CD4-positive, alpha-beta T cell (primary cell): ENCODE measurements around the gene C5orf47. TPM values are rescaled to one million over a fixed set of nuclear protein-coding genes. Genes with fewer than 3 reads are reported as not detected.

ENCODE experiments used
- ATAC-seq: fragments of 200-7000 bp; cut with Tn5 transposase; one replicate; pipeline ENCODE4 v1.10.0; 2022; ENCODE audit warnings: mild to moderate bottlenecking; ENCODE audit not compliant: poor library complexity
- CTCF ChIA-PET: fragments of 350-600 bp; sonication (Branson Sonifier 250); formaldehyde crosslinking; loops from one replicate; lab custom pipeline; 2021; ENCODE audit warnings: antibody characterized with exemption, inconsistent platforms; lab: Charles Lee
- POLR2A ChIA-PET: fragments of 350-600 bp; sonication (Branson Sonifier 250); formaldehyde crosslinking; loops from one replicate; lab custom pipeline; 2021; ENCODE audit warnings: antibody characterized with exemption, inconsistent platforms; lab: Charles Lee
- DNase-seq, 14 experiments: peaks; one replicate each; pipeline ENCODE4 v3.0.0-alpha.2; 2013 to 2020; ENCODE audit warnings: mixed read lengths in 2 of 14
- H3K27ac ChIP-seq, 2 donors: one replicate each; pipeline versions ENCODE4 v1.5.1 to v1.7.0; 2013; ENCODE audit warnings: low read length in 2 of 2, low read depth in 1 of 2, mild to moderate bottlenecking in 1 of 2
- H3K27me3 ChIP-seq, 2 experiments: 1 replicate in 1 of 2; 2 replicates in 1 of 2; pipeline versions ENCODE4 v1.6.1 to v1.7.0; 2013; ENCODE audit warnings: low read length in 2 of 2, control low read depth in 1 of 2, mild to moderate bottlenecking in 1 of 2, moderate library complexity in 1 of 2; ENCODE audit not compliant: insufficient read depth in 2 of 2, control insufficient read depth in 1 of 2
- H3K36me3 ChIP-seq: one replicate; pipeline ENCODE4 v1.6.1; 2013; ENCODE audit warnings: low read length, control low read depth; ENCODE audit not compliant: insufficient read depth
- H3K4me1 ChIP-seq: one replicate; pipeline ENCODE4 v1.6.1; 2013; ENCODE audit warnings: low read length, control low read depth; ENCODE audit not compliant: insufficient read depth
- H3K4me3 ChIP-seq: one replicate; pipeline ENCODE4 v1.5.1; 2013; ENCODE audit warnings: mild to moderate bottlenecking, low read length, moderate library complexity
- H3K9me3 ChIP-seq, 2 experiments: 1 replicate in 1 of 2; 2 replicates in 1 of 2; pipeline versions ENCODE4 v1.6.1 to v1.7.0; 2013; ENCODE audit warnings: low read length in 2 of 2, mild to moderate bottlenecking in 2 of 2, control low read depth in 1 of 2, moderate library complexity in 1 of 2; ENCODE audit not compliant: control insufficient read depth in 1 of 2, insufficient read depth in 1 of 2
- H3K27ac Mint-ChIP-seq: one replicate; pipeline ENCODE4 v1.8.0; 2020; ENCODE audit warnings: mixed read lengths
- H3K27me3 Mint-ChIP-seq: one replicate; pipeline ENCODE4 v1.8.0; 2021; ENCODE audit warnings: mixed read lengths
- H3K36me3 Mint-ChIP-seq: one replicate; pipeline ENCODE4 v1.8.0; 2021; ENCODE audit warnings: low read depth, mixed read lengths
- H3K4me1 Mint-ChIP-seq: one replicate; pipeline ENCODE4 v1.8.0; 2021; ENCODE audit warnings: low read depth, mixed read lengths
- H3K4me3 Mint-ChIP-seq: one replicate; pipeline ENCODE4 v1.8.0; 2020; ENCODE audit warnings: mild to moderate bottlenecking, mixed read lengths
- H3K9me3 Mint-ChIP-seq: one replicate; pipeline ENCODE4 v1.8.0; 2020; ENCODE audit warnings: mixed read lengths
- intact Hi-C, 2 experiments: fragments of 100-400 bp; cut with DNase I in 1 of 2; cut with micrococcal nuclease in 1 of 2; formaldehyde crosslinking; loops; one replicate each; pipeline versions ENCODE4 v1.15.1 to v1.9.0; 2023 to 2025; cut with DNase I, micrococcal nuclease
- total RNA-seq, 174 experiments: library from RNA in 2 of 174; stranded (reverse) in 2 of 174; gene quantifications; one replicate each; pipeline ENCODE4 v1.2.3 and lab custom pipeline; 2021 to 2026
- TF ChIP-seq, protein P1 (sequence below): fragments of 200-600 bp; IDR thresholded peaks from one replicate; pipeline ENCODE4 v1.8.0; 2022; ENCODE audit warnings: antibody characterized with exemption, mild to moderate bottlenecking

The C5orf47 gene
- total RNA-seq, 2 experiments from 2014 or later = not detected

- ChIA-PET CTCF (interaction anchor here (1.3 kb wide), 1 partner anchor 471 kb away, joined by 3 read pairs; no protein-coding TSS in a partner anchor), POLR2A (no interaction called here)
- no peak for ATAC-seq
- DNase-seq = no peak
- Histone ChIP-seq H3K4me3 (no peak overlapping the region), H3K27ac (no peak overlapping the region), H3K27me3 (peaks cover 0 to 4% of the 10 kb centered on the region in 2 experiments), H3K9me3 (no peaks in the 10 kb centered on the region), H3K4me1 (no peaks in the 10 kb centered on the region), H3K36me3 (no peaks in the 10 kb centered on the region)
- no peak overlapping the region for H3K27ac Mint-ChIP-seq
- H3K27me3 Mint-ChIP-seq = peaks cover 57% of the 10 kb centered on the region
- no peak overlapping the region for H3K4me3 Mint-ChIP-seq
- TF ChIP-seq, protein P1, sequence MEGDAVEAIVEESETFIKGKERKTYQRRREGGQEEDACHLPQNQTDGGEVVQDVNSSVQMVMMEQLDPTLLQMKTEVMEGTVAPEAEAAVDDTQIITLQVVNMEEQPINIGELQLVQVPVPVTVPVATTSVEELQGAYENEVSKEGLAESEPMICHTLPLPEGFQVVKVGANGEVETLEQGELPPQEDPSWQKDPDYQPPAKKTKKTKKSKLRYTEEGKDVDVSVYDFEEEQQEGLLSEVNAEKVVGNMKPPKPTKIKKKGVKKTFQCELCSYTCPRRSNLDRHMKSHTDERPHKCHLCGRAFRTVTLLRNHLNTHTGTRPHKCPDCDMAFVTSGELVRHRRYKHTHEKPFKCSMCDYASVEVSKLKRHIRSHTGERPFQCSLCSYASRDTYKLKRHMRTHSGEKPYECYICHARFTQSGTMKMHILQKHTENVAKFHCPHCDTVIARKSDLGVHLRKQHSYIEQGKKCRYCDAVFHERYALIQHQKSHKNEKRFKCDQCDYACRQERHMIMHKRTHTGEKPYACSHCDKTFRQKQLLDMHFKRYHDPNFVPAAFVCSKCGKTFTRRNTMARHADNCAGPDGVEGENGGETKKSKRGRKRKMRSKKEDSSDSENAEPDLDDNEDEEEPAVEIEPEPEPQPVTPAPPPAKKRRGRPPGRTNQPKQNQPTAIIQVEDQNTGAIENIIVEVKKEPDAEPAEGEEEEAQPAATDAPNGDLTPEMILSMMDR = no peak
- intact Hi-C loops = no loop called here
- no peaks in the 10 kb centered on the region for H3K36me3 Mint-ChIP-seq
- H3K9me3 Mint-ChIP-seq = no peaks in the 10 kb centered on the region
- no peaks in the 10 kb centered on the region for H3K4me1 Mint-ChIP-seq
These were observed 55.7 kb downstream of the C5orf47 start for GRCh38 chr5:174044466-174045254.

GRCh38 chr5:174045470-174046025 is 56.6 kb downstream of the C5orf47 start, which contains the start of gene NSG2:
Gene NSG2, plus strand, starts transcription at chr5:174045706. Its CDS starts 1,050 bp downstream, at chr5:174046756.
- no peak within 1 kb of the TSS for H3K27ac ChIP-seq
- H3K27me3 ChIP-seq = peaks cover 0 to 4% of the 10 kb centered on the region in 2 experiments
- no peak for ATAC-seq
- POLR2A ChIA-PET = no interaction called here
- peaks cover 54% of the 10 kb centered on the region for H3K27me3 Mint-ChIP-seq
- H3K4me1 Mint-ChIP-seq = no peaks in the 10 kb centered on the region
- no peak within 1 kb of the TSS for H3K4me3 ChIP-seq
- peak in 3 of 14 experiments; percentile 2 to 29 (median 8) for DNase-seq
- H3K36me3 ChIP-seq = no peaks in the 10 kb centered on the region
- H3K4me3 Mint-ChIP-seq = no peak within 1 kb of the TSS
- no peaks in the 10 kb centered on the region for H3K9me3 ChIP-seq
- CTCF ChIA-PET = interaction anchor here (1.3 kb wide), 1 partner anchor 472 kb away, joined by 3 read pairs; no protein-coding TSS in a partner anchor
- TF ChIP-seq, protein P1 = no peak
- H3K36me3 Mint-ChIP-seq = no peaks in the 10 kb centered on the region
- H3K27ac Mint-ChIP-seq = no peak within 1 kb of the TSS
- intact Hi-C loops = no loop called here
- H3K9me3 Mint-ChIP-seq = no peaks in the 10 kb centered on the region
- no peaks in the 10 kb centered on the region for H3K4me1 ChIP-seq

DNA sequence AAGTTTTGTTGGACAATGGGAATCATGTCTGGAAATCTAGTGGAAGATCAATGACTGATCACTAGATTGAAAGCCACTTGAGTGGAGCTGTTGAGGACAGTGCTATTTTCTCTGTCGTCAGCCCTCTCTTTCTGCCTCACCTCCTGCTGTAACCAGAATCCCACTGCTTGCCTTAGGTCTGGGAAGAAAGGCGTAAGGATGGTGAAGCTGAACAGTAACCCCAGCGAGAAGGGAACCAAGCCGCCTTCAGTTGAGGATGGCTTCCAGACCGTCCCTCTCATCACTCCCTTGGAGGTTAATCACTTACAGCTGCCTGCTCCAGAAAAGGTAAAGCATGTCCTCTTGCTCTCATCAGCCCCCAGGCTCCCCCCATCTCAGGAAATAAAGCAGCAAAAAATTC is 57.6 kb downstream of the C5orf47 start:
- ATAC-seq (no peak), DNase-seq (no peak)
- H3K4me3 Mint-ChIP-seq = no peak overlapping the region
- no peak overlapping the region for H3K27ac Mint-ChIP-seq
- ChIA-PET CTCF (interaction anchor here (1.3 kb wide), 1 partner anchor 473 kb away, joined by 3 read pairs; no protein-coding TSS in a partner anchor), POLR2A (no interaction called here)
- H3K36me3 Mint-ChIP-seq = no peaks in the 10 kb centered on the region
- no peaks in the 10 kb centered on the region for H3K4me1 ChIP-seq
- H3K27ac ChIP-seq = no peak overlapping the region
- H3K4me1 Mint-ChIP-seq = no peaks in the 10 kb centered on the region
- H3K4me3 ChIP-seq = no peak overlapping the region
- no peaks in the 10 kb centered on the region for H3K36me3 ChIP-seq
- H3K9me3 ChIP-seq = no peaks in the 10 kb centered on the region
- TF ChIP-seq, protein P1 = no peak
- H3K27me3 ChIP-seq = peaks cover 0 to 4% of the 10 kb centered on the region in 2 experiments
- intact Hi-C loops = no loop called here
- H3K27me3 Mint-ChIP-seq = peaks cover 53% of the 10 kb centered on the region
- no peaks in the 10 kb centered on the region for H3K9me3 Mint-ChIP-seq
